Tibial nerve (tissue), 4 donors: ENCODE data around the gene OSBPL3. TPM values are rescaled to one million over a fixed set of nuclear protein-coding genes. Genes with fewer than 3 reads are reported as not detected.

Experiments used
- DNase-seq, 2 donors: peaks; one replicate each; pipeline ENCODE4 v3.0.0-alpha.2; 2019; ENCODE audit warnings: low spot score in 2 of 2
- H3K27ac ChIP-seq, 4 donors: fragments of 200-600 bp; sonication (generic) in 3 of 4; one replicate each; pipeline ENCODE4 v1.5.1; 2017 to 2019; ENCODE audit warnings: mild to moderate bottlenecking in 1 of 4
- H3K27me3 ChIP-seq, 2 donors: fragments of 200-600 bp; sonication (generic) in 1 of 2; one replicate each; pipeline versions ENCODE4 v1.5.1 to v1.6.0; 2017 to 2019
- H3K36me3 ChIP-seq, 3 donors: fragments of 200-600 bp; sonication (generic); one replicate each; pipeline ENCODE4 v1.5.1; 2018 to 2019
- H3K4me1 ChIP-seq, 4 donors: fragments of 200-600 bp; sonication (generic) in 3 of 4; one replicate each; pipeline ENCODE4 v1.5.1; 2017 to 2019
- H3K4me3 ChIP-seq, 4 donors: fragments of 200-600 bp; sonication (generic) in 3 of 4; one replicate each; pipeline ENCODE4 v1.5.1; 2017 to 2019; ENCODE audit warnings: mild to moderate bottlenecking in 1 of 4, moderate library complexity in 1 of 4
- H3K9me3 ChIP-seq, 4 donors: fragments of 200-600 bp; sonication (generic) in 3 of 4; one replicate each; pipeline ENCODE4 v1.5.1; 2017 to 2019
- CTCF ChIP-seq, 5 experiments: fragments of 200-600 bp in 3 of 5; fragments of 450-650 bp in 2 of 5; sonication (generic) in 3 of 5; IDR thresholded peaks; one replicate each; pipeline ENCODE4 v1.5.1; 2016 to 2019; ENCODE audit warnings: antibody characterized with exemption in 5 of 5, mild to moderate bottlenecking in 3 of 5, moderate library complexity in 2 of 5
- EP300 ChIP-seq, 2 donors: sonication (generic); formaldehyde crosslinking; IDR thresholded peaks; one replicate each; pipeline ENCODE4 v1.6.1; 2017; ENCODE audit warnings: antibody characterized with exemption in 2 of 2, mild to moderate bottlenecking in 1 of 2
- POLR2A ChIP-seq, 2 donors: fragments of 450-650 bp; IDR thresholded peaks; one replicate each; pipeline ENCODE4 v1.6.1; 2017; ENCODE audit warnings: antibody characterized with exemption in 2 of 2, mild to moderate bottlenecking in 2 of 2, moderate library complexity in 2 of 2
- WGBS, 2 donors: methylation state at CpG; one replicate each; pipeline ENCODE4 v1.1.5; 2018; 5-methylcytosine and 5-hydroxymethylcytosine counted together
- total RNA-seq, 4 donors: library from RNA; depleted of rRNA; stranded (reverse); fragments of >200 nt; gene quantifications; one replicate each; pipeline ENCODE4 v1.1.0, GENCODE V29; 2016

Gene OSBPL3
- total RNA-seq, 4 donors from 2014 or later: 1.6 to 7.3 (median 5.3) TPM

DNA sequence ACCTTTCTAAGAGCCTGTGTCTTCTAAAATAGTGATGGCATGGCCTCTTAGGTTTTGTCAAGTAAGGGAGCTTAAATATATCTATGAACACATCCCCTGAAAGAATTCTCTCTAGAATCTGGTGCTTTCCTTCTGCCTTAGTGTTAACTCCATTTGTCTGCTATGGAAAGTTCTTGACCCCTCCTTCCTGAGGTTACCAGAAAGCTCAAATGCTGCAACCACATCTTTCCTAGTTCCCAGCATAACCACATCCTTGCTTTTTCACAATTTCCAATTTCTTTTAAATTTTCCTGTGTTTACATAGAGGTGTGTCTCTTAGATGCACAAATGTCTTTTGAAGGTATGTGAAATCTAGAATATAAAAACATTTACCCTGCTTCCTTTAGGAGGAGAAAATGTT is 206.3 kb downstream of the OSBPL3 start:
- DNase-seq: no peak
- H3K36me3 ChIP-seq: no peaks in the 10 kb centered on the region

DNA sequence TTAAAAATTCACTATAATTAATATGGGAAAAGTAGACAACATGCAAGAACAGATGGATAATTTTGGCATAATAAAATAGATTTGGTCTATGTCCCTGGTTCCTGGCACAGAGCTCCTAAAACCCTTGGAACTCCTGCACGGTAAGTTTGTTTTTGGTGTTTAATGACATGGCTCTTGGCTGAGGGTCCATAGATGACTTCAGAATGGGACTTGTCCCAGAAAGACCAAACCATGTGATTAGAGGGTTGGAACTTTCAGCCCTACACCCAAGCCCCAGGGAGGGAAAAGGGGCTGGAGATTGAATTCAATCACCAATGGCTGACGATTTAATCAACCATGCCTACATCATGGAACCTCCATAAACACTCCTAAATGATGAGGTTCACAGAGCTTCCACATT is 210.1 kb downstream of the OSBPL3 start:
- TF ChIP-seq CTCF (IDR thresholded peaks at IDR 0.05) (no peak), EP300 (IDR thresholded peaks at IDR 0.05) (no peak), POLR2A (IDR thresholded peaks at IDR 0.05) (no peak)
- Histone ChIP-seq H3K9me3 (peaks cover 0 to 20% (median 0%) of the 10 kb centered on the region in 4 donors), H3K4me1 (no peaks in the 10 kb centered on the region), H3K36me3 (no peaks in the 10 kb centered on the region), H3K27ac (no peak overlapping the region), H3K27me3 (no peaks in the 10 kb centered on the region), H3K4me3 (no peak overlapping the region)
- 76 to 79% methylated on average over 2 of the region's 2 CpGs for WGBS, 2 donors
- no peak for DNase-seq

More for the DNA sequence above, 206.3 kb downstream of the OSBPL3 start:
- H3K9me3 ChIP-seq: peaks cover 0 to 20% (median 0%) of the 10 kb centered on the region in 4 donors
- no peak overlapping the region for H3K27ac ChIP-seq
- no peaks in the 10 kb centered on the region for H3K4me1 ChIP-seq
- no peaks in the 10 kb centered on the region for H3K27me3 ChIP-seq
- no peak for TF ChIP-seq POLR2A (IDR thresholded peaks at IDR 0.05)
- no peak for TF ChIP-seq EP300 (IDR thresholded peaks at IDR 0.05)
- TF ChIP-seq CTCF (IDR thresholded peaks at IDR 0.05): no peak
- no peak overlapping the region for H3K4me3 ChIP-seq

GRCh38 chr7:24769014-24769830 is 210.8 kb downstream of the OSBPL3 start:
- peaks cover 0 to 20% (median 0%) of the 10 kb centered on the region in 4 donors for H3K9me3 ChIP-seq
- H3K36me3 ChIP-seq: no peaks in the 10 kb centered on the region
- H3K4me3 ChIP-seq: no peak overlapping the region
- H3K27me3 ChIP-seq: no peaks in the 10 kb centered on the region
- DNase-seq: no peak
- WGBS, 2 donors: 77% methylated on average over 9 of the region's 9 CpGs
- no peaks in the 10 kb centered on the region for H3K4me1 ChIP-seq
- no peak overlapping the region for H3K27ac ChIP-seq
- TF ChIP-seq POLR2A (IDR thresholded peaks at IDR 0.05): no peak

DNA sequence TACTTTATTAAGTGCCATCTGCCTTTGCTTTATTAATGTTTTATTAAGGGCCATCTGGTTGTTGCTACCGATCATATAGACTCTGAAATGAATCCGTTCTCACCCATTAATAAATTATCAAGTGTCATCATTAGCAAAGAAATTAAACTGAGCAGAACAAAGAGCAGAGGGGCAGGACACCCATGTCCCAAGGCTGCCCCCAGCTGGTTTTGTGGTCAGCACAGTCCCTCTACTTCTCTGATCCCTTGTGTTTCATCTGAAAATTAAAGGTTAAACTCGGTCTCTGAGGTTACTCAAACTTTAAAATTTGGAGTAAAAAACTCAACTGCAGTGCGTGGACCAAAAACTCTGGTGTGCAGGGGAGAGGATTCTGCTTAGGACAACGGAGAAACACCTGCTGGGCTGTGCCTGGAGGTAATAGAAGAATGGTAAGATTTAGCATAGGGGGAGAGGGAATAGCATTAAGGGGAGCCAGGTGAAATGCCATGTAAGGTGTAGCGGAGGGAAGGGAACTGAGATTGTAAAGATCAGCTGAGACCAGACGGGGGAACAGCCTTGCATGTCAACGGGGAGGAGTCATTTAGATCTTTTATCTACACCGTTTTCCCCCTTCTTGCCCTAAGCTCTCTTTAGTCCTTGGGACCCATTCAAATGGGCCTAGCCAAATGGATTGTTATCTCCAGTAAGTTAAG is 212.0 kb downstream of the OSBPL3 start:
- Histone ChIP-seq H3K9me3 (peaks cover 0 to 20% (median 0%) of the 10 kb centered on the region in 4 donors), H3K27ac (no peak overlapping the region), H3K4me1 (peaks cover 0 to 8% (median 0%) of the 10 kb centered on the region in 4 donors), H3K36me3 (no peaks in the 10 kb centered on the region), H3K4me3 (no peak overlapping the region), H3K27me3 (no peaks in the 10 kb centered on the region)
- 74 to 75% methylated on average over 9 of the region's 9 CpGs for WGBS, 2 donors
- no peak for TF ChIP-seq CTCF (IDR thresholded peaks at IDR 0.05)
- TF ChIP-seq POLR2A (IDR thresholded peaks at IDR 0.05): no peak
- TF ChIP-seq EP300 (IDR thresholded peaks at IDR 0.05): no peak
- no peak for DNase-seq

- no peak for DNase-seq
- Histone ChIP-seq H3K9me3 (no peaks in the 10 kb centered on the region), H3K27ac (no peak overlapping the region), H3K27me3 (no peaks in the 10 kb centered on the region), H3K4me3 (no peak overlapping the region), H3K36me3 (no peaks in the 10 kb centered on the region), H3K4me1 (peaks cover 0 to 8% (median 0%) of the 10 kb centered on the region in 4 donors)
- 42 to 45% methylated on average over 8 of the region's 8 CpGs for WGBS, 2 donors
- no peak for TF ChIP-seq POLR2A (IDR thresholded peaks at IDR 0.05)
- no peak for TF ChIP-seq EP300 (IDR thresholded peaks at IDR 0.05)
- no peak for TF ChIP-seq CTCF (IDR thresholded peaks at IDR 0.05)
These were observed 214.8 kb downstream of the OSBPL3 start for GRCh38 chr7:24764972-24765744.
